ENCODE data around the gene FKBP5. TPM values are rescaled to one million over a fixed set of nuclear protein-coding genes. Genes with fewer than 3 reads are reported as not detected.

FKBP5 gene
- total RNA-seq, 1 donor from 2014 or later: 142 TPM

DNA sequence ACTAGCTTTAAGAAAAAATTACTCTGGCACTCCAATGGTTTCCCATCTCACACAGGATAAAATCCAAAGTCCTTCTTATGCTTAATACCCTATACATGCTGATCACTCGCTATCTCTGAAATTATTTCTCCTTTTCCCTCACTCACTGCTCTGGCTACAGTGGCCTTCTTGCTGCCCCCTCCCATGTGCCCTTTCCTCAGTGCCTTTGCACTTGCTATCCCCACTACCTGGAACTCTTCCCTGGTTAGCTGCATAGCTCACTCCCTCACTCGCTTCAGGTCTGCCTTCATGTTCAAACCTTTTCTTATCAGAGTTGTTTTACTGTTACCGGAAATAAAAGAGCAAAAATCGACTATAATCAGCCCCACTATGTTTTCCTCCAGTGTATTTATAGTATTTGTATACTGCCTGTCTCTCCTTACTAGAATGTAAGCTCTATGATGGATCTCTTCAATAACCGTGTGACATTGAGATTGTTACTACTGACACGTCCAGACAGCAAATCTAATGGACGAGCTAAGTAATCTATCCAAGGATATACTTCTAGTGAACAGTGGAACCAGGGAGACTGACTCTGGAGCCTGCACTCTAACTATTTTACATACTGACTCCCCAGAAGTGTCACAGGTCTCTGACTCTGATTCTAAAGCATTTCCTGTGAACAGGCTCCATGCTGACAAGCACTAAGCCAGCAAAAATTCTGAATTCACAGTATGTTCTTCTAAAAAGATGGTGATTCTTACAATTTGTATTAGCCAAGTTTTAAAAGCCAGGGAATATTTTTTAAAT is 25.1 kb downstream of the FKBP5 start:
- intact Hi-C loops (cut with DNase I): no loop called here
- TF ChIP-seq, protein P1, sequence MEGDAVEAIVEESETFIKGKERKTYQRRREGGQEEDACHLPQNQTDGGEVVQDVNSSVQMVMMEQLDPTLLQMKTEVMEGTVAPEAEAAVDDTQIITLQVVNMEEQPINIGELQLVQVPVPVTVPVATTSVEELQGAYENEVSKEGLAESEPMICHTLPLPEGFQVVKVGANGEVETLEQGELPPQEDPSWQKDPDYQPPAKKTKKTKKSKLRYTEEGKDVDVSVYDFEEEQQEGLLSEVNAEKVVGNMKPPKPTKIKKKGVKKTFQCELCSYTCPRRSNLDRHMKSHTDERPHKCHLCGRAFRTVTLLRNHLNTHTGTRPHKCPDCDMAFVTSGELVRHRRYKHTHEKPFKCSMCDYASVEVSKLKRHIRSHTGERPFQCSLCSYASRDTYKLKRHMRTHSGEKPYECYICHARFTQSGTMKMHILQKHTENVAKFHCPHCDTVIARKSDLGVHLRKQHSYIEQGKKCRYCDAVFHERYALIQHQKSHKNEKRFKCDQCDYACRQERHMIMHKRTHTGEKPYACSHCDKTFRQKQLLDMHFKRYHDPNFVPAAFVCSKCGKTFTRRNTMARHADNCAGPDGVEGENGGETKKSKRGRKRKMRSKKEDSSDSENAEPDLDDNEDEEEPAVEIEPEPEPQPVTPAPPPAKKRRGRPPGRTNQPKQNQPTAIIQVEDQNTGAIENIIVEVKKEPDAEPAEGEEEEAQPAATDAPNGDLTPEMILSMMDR (IDR thresholded peaks at IDR 0.05): no peak
- Histone ChIP-seq H3K9me3 (no peaks in the 10 kb centered on the region), H3K27ac (no peak overlapping the region), H3K27me3 (no peaks in the 10 kb centered on the region), H3K4me3 (no peak overlapping the region), H3K4me1 (peaks cover 39% of the 10 kb centered on the region), H3K36me3 (peaks cover 16% of the 10 kb centered on the region)
- DNase-seq: no peak
- ATAC-seq: no peak

DNA sequence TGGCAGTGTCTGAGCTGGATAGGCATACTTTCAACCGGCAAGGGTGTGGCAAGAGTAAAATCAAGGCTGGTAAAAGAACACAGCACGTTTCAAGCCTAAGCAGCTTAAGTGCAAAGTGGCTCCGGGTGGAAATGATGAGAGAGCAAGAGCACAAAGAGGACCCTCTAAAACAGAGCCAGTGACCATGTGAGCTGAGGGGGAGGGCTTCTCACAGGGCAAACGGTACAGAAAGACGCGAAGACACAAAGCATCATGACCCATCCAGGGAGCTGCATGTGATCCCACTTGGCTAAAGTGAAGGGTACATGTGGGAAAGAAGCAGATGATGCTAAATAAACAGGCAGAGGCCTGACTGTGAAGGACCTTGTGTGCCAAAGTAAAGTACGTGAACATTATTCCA is 25.7 kb downstream of the FKBP5 start:
- intact Hi-C loops (cut with DNase I): no loop called here
- no peaks in the 10 kb centered on the region for H3K27me3 ChIP-seq
- peaks cover 16% of the 10 kb centered on the region for H3K36me3 ChIP-seq
- DNase-seq (no peak), ATAC-seq (no peak)
- no peak overlapping the region for H3K4me3 ChIP-seq
- peaks cover 32% of the 10 kb centered on the region for H3K4me1 ChIP-seq
- TF ChIP-seq, protein P1 (IDR thresholded peaks at IDR 0.05): no peak
- H3K27ac ChIP-seq: no peak overlapping the region
- no peaks in the 10 kb centered on the region for H3K9me3 ChIP-seq

DNA sequence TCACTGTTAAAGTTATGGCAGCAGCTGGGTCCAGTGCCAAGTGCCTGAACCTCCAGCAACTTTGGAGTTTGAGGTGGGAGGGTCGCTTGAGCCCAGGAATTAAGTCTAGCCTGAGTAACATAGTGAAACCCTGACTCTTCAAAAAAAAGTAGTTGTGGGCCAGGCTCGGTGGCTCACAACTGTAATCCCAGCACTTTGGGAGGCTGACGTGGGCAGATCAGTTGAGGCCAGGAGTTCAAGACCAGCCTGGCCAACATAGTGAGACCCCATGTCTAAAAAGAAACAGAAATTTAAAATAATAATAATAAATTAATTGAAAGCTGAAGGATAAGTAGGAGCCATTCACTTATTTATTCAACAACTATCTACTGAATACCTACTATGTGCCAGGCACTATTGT is 33.8 kb downstream of the FKBP5 start:
- peaks cover 35% of the 10 kb centered on the region for H3K36me3 ChIP-seq
- no peak overlapping the region for H3K4me3 ChIP-seq
- no peak for ATAC-seq
- intact Hi-C loops (cut with DNase I): no loop called here
- H3K4me1 ChIP-seq: no peaks in the 10 kb centered on the region
- DNase-seq: no peak
- no peaks in the 10 kb centered on the region for H3K27me3 ChIP-seq
- TF ChIP-seq, protein P1 (IDR thresholded peaks at IDR 0.05): no peak
- H3K9me3 ChIP-seq: no peaks in the 10 kb centered on the region
- H3K27ac ChIP-seq: no peak overlapping the region

DNA sequence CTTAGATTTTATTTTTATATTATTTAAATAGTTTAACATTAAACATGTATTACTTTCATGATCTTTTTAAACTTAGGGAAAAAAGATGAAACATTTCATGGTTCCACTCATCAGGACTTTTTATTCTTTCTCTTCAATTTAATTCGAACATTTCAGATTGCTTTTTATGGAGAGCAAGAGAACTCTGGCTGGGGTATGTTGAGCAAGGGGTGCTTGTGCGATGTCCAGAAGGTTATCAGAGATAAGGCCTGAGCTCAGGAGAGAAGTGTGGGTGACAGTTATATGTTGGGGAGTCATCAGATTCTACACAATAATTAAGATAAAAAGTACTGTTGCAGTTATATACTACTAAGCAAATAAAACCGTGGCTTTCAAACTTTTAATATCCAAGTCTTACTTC is 37.5 kb downstream of the FKBP5 start:
- intact Hi-C loops (cut with DNase I): no loop called here
- H3K27me3 ChIP-seq: no peaks in the 10 kb centered on the region
- no peak for ATAC-seq

DNA sequence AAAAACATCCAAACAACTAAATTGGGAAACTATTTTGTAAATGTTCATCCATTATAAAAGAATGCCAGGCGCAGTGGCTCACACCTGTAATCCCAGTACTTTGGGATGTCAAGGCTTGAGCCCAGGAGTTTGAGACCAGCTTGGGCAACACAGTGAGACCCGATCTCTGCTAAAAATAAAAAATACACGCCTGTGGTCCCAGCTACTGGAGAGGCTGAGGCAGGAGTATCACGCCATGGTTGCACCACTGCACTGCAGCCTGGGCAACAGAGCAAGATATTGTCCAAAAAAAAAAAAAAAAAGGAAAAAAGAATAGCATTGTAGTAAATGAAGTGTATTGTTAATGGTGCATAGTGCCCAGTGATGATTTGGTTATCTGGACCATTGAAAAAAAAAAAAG is 38.7 kb downstream of the FKBP5 start:
- H3K27ac ChIP-seq: no peak overlapping the region
- no peaks in the 10 kb centered on the region for H3K9me3 ChIP-seq
- TF ChIP-seq, protein P1 (IDR thresholded peaks at IDR 0.05): no peak
- no peaks in the 10 kb centered on the region for H3K4me1 ChIP-seq
- no peaks in the 10 kb centered on the region for H3K27me3 ChIP-seq
- peaks cover 55% of the 10 kb centered on the region for H3K36me3 ChIP-seq
- ATAC-seq: no peak
- DNase-seq: no peak
- no peak overlapping the region for H3K4me3 ChIP-seq
- intact Hi-C loops (cut with DNase I): no loop called here

More for the DNA sequence above, 37.5 kb downstream of the FKBP5 start:
- Histone ChIP-seq H3K36me3 (peaks cover 48% of the 10 kb centered on the region), H3K4me3 (no peak overlapping the region), H3K9me3 (no peaks in the 10 kb centered on the region), H3K27ac (no peak overlapping the region), H3K4me1 (no peaks in the 10 kb centered on the region)
- TF ChIP-seq, protein P1 (IDR thresholded peaks at IDR 0.05): no peak
- no peak for DNase-seq

Measured in upper lobe of right lung (tissue), 1 donor.